Activated CD8-positive, alpha-beta T cell treated with anti-CD3 and anti-CD28 coated beads for 36 hours (primary cell): Measurements from ENCODE around the gene SASH1. TPM values are rescaled to one million over a fixed set of nuclear protein-coding genes. Genes with fewer than 3 reads are reported as not detected.

Experiments used
- ATAC-seq: fragments of 200-7000 bp; cut with Tn5 transposase; one replicate; pipeline ENCODE4 v1.10.0; 2021; ENCODE audit warnings: mild to moderate bottlenecking, moderate library complexity
- CTCF ChIA-PET: fragments of 350-600 bp; sonication (Branson Sonifier 250); formaldehyde crosslinking; loops from one replicate; lab custom pipeline; 2021; ENCODE audit warnings: antibody characterized with exemption; lab: Charles Lee
- POLR2A ChIA-PET: fragments of 350-600 bp; sonication (Branson Sonifier 250); formaldehyde crosslinking; loops from one replicate; lab custom pipeline; 2021; ENCODE audit warnings: antibody characterized with exemption; lab: Charles Lee
- DNase-seq: peaks from one replicate; pipeline ENCODE4 v3.0.0-alpha.2; 2020
- H3K27ac Mint-ChIP-seq: one replicate; pipeline ENCODE4 v1.8.0; 2021; ENCODE audit warnings: mild to moderate bottlenecking, mixed read lengths
- H3K27me3 Mint-ChIP-seq: one replicate; pipeline ENCODE4 v1.8.0; 2021; ENCODE audit warnings: mixed read lengths
- H3K36me3 Mint-ChIP-seq: one replicate; pipeline ENCODE4 v1.8.0; 2021; ENCODE audit warnings: low read depth, mixed read lengths
- H3K4me1 Mint-ChIP-seq: one replicate; pipeline ENCODE4 v1.8.0; 2021; ENCODE audit warnings: low read depth, mixed read lengths
- H3K4me3 Mint-ChIP-seq: one replicate; pipeline ENCODE4 v1.8.0; 2021; ENCODE audit warnings: mild to moderate bottlenecking, moderate library complexity, mixed read lengths
- H3K9me3 Mint-ChIP-seq: one replicate; pipeline ENCODE4 v1.8.0; 2021; ENCODE audit warnings: mixed read lengths
- CTCF ChIP-seq: fragments of 200-600 bp; IDR thresholded peaks from one replicate; pipeline ENCODE4 v1.8.0; 2022; ENCODE audit warnings: antibody characterized with exemption, mild to moderate bottlenecking
- intact Hi-C: fragments of 100-400 bp; cut with micrococcal nuclease; formaldehyde crosslinking; loops from one replicate; pipeline ENCODE4 v1.10.0; 2022
- total RNA-seq, 2 experiments: library from RNA; stranded (reverse); gene quantifications; one replicate each; pipeline ENCODE4 v1.2.3, GENCODE V29; 2021

Gene SASH1
- total RNA-seq, 2 experiments from 2014 or later = 0.04 to 0.05 TPM

DNA sequence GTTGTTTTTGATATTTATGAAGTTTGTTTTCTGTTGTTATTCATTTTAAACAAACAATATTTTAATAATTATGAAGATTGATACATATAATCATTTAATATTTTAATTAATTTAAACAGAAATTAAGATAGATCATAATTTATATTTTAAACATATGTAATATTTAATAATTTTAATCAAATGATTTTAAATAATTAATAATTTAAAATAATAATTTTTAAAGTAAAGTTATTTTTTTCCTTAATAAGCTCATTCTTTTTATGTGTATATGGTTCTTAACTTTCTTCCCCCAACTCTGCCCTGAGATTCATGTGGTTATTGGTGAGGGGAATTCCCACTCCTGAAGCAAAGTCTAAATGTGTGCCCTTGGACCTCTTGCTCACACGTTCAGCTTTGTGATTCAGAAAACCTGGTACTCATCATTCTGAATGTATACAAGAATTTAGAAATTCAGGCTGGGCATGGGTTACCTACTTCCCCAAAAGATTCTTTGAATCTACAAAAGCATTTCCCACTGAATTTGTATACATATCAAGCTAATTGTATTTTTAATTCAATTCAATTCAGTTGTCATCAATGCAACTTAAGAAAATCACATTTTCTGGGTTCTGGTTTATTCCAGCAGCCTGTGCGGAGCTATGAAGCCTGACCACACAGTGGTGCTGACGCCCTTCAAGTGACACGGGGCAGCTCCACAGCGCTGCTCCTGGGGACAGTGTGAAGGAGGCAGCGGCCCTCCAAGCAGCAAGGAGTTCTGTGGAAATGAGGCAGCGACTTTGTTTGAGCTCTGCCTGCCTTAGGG lies 235.2 kb downstream of the SASH1 start:
- Mint-ChIP-seq H3K27ac (no peak overlapping the region), H3K36me3 (no peaks in the 10 kb centered on the region), H3K4me1 (peaks cover 3% of the 10 kb centered on the region), H3K9me3 (no peaks in the 10 kb centered on the region), H3K4me3 (no peak overlapping the region), H3K27me3 (peaks cover 29% of the 10 kb centered on the region)
- intact Hi-C loops = loop anchor here (5.0 kb wide), 1 partner anchor 369 kb away; no protein-coding TSS in a partner anchor
- DNase-seq = peak; percentile 68
- ChIA-PET CTCF (interaction anchor here (0.6 to 3.4 kb wide), 30 partner anchors 8 to 819 kb away, joined by 3 to 30 read pairs (median 4); partner anchors contain the start of gene UST), POLR2A (interaction anchor here (1.1 kb wide), 1 partner anchor 29 kb away, joined by 3 read pairs; no protein-coding TSS in a partner anchor)
- TF ChIP-seq CTCF = peak; percentile 63
- peak; percentile 95 for ATAC-seq

GRCh38 chr6:148578489-148578814 lies 235.8 kb downstream of the SASH1 start:
- ATAC-seq (no peak), DNase-seq (no peak)
- no peaks in the 10 kb centered on the region for H3K36me3 Mint-ChIP-seq
- no peak overlapping the region for H3K4me3 Mint-ChIP-seq
- H3K27me3 Mint-ChIP-seq = peaks cover 31% of the 10 kb centered on the region
- ChIA-PET POLR2A (no interaction called here), CTCF (interaction anchor here (0.8 to 3.4 kb wide), 26 partner anchors 9 to 819 kb away, joined by 3 to 30 read pairs (median 4); partner anchors contain the start of gene UST)
- peaks cover 3% of the 10 kb centered on the region for H3K4me1 Mint-ChIP-seq
- no peaks in the 10 kb centered on the region for H3K9me3 Mint-ChIP-seq
- intact Hi-C loops = loop anchor here (5.0 kb wide), 1 partner anchor 369 kb away; no protein-coding TSS in a partner anchor
- TF ChIP-seq CTCF = no peak
- no peak overlapping the region for H3K27ac Mint-ChIP-seq

- CTCF ChIA-PET = interaction anchor here (1.1 to 3.4 kb wide), 14 partner anchors 9 to 450 kb away, joined by 3 to 30 read pairs (median 6); partner anchors contain the start of gene UST
- H3K4me3 Mint-ChIP-seq = no peak overlapping the region
- no peak for ATAC-seq
- no peaks in the 10 kb centered on the region for H3K9me3 Mint-ChIP-seq
- intact Hi-C loops = loop anchor here (5.0 kb wide), 1 partner anchor 368 kb away; no protein-coding TSS in a partner anchor
- H3K36me3 Mint-ChIP-seq = no peaks in the 10 kb centered on the region
- no peak for TF ChIP-seq CTCF
- H3K27ac Mint-ChIP-seq = no peak overlapping the region
- H3K27me3 Mint-ChIP-seq = peaks cover 33% of the 10 kb centered on the region
- H3K4me1 Mint-ChIP-seq = peaks cover 3% of the 10 kb centered on the region
- POLR2A ChIA-PET = no interaction called here
- no peak for DNase-seq
Observed at GRCh38 chr6:148578837-148579565, 236.4 kb downstream of the SASH1 start.

GRCh38 chr6:148580442-148580841 lies 237.8 kb downstream of the SASH1 start:
- intact Hi-C loops = no loop called here
- H3K27ac Mint-ChIP-seq = no peak overlapping the region
- H3K4me3 Mint-ChIP-seq = no peak overlapping the region
- peaks cover 10% of the 10 kb centered on the region for H3K9me3 Mint-ChIP-seq
- H3K27me3 Mint-ChIP-seq = peaks cover 38% of the 10 kb centered on the region
- DNase-seq (no peak), ATAC-seq (no peak)
- ChIA-PET POLR2A (no interaction called here), CTCF (no interaction called here)
- peaks cover 1% of the 10 kb centered on the region for H3K36me3 Mint-ChIP-seq
- no peak for TF ChIP-seq CTCF
- peaks cover 3% of the 10 kb centered on the region for H3K4me1 Mint-ChIP-seq
